ENCODE results near the gene TM7SF2.

DNA sequence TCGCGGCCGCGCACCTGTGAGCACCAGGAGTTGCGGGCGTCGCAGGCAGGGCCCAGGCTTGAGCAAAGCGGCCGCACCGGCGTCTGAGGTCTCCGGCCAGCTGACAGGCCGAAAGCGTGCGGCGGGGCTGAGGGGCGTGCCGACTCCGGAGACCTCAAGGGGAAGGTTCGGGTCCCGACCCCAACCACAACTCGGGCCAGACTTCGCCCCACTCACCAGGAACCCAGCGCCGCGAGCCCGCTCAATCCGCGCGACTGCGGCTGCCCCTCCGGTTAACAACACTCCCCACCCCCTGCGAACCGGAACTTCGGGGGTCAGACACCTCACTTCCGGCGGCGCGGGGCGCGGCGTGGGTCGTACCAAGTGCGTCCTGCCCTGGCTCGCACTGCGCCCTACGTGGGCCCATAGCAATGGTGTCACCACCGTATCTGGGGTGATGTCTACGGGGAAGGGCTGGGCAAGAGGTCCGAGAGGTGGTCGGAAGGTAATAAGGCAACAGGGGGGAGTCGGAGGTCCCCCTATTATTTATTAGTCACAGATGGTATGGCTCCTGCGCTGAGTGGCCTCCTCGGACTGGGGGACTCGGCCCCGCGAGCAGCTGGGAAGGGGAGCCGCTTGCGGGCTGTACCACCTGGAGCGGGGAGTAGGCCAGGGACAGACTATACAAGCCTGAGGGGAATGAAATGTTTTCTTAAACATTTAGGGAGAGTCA lies 22.7 kb downstream of the TM7SF2 start, which contains the start of gene SYVN1:
- TF ChIP-seq, protein P1, sequence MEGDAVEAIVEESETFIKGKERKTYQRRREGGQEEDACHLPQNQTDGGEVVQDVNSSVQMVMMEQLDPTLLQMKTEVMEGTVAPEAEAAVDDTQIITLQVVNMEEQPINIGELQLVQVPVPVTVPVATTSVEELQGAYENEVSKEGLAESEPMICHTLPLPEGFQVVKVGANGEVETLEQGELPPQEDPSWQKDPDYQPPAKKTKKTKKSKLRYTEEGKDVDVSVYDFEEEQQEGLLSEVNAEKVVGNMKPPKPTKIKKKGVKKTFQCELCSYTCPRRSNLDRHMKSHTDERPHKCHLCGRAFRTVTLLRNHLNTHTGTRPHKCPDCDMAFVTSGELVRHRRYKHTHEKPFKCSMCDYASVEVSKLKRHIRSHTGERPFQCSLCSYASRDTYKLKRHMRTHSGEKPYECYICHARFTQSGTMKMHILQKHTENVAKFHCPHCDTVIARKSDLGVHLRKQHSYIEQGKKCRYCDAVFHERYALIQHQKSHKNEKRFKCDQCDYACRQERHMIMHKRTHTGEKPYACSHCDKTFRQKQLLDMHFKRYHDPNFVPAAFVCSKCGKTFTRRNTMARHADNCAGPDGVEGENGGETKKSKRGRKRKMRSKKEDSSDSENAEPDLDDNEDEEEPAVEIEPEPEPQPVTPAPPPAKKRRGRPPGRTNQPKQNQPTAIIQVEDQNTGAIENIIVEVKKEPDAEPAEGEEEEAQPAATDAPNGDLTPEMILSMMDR (IDR thresholded peaks at IDR 0.05): no peak
- TF ChIP-seq IRF2 (CRISPR knock-in tag; IDR thresholded peaks at IDR 0.05; ENCODE audit: borderline replicate concordance, low read depth): no peak
- TF ChIP-seq GTF2I (CRISPR knock-in tag; conservative IDR thresholded peaks at IDR 0.05): no peak
- TF ChIP-seq TCF7 (CRISPR knock-in tag; IDR thresholded peaks at IDR 0.05; ENCODE audit: low read depth): no peak
